Activated naive CD8-positive, alpha-beta T cell treated with anti-CD3 and anti-CD28 coated beads, Interleukin-2, amount 10 ng/mL, durations not matched to agents 7 days and 5 days (primary cell): ENCODE results near the gene SLC12A1. TPM values are rescaled to one million over a fixed set of nuclear protein-coding genes. Genes with fewer than 3 reads are reported as not detected.
"Not testable (repeated sequence)": the region's sequence is repeated elsewhere in the genome, so short reads cannot be mapped to it uniquely, and the experiment has no call there.

Source experiments
- ATAC-seq: fragments of 150-1000 bp; cut with Tn5 transposase; one replicate; pipeline ENCODE4 v1.10.0; 2021; ENCODE audit warnings: low read depth, moderate library complexity
- POLR2A ChIA-PET: fragments of 350-600 bp; sonication (Branson Sonifier 250); formaldehyde crosslinking; loops from one replicate; lab custom pipeline; 2021; ENCODE audit warnings: antibody characterized with exemption; lab: Charles Lee
- DNase-seq: peaks from one replicate; pipeline ENCODE4 v3.0.0; 2021
- H3K27ac Mint-ChIP-seq: one replicate; pipeline ENCODE4 v1.8.0; 2022; ENCODE audit warnings: mild to moderate bottlenecking, mixed read lengths
- H3K27me3 Mint-ChIP-seq: one replicate; pipeline ENCODE4 v1.8.0; 2022; ENCODE audit warnings: mild to moderate bottlenecking, moderate library complexity, mixed read lengths
- H3K36me3 Mint-ChIP-seq: one replicate; pipeline ENCODE4 v1.8.0; 2021; ENCODE audit warnings: mild to moderate bottlenecking, mixed read lengths
- H3K4me1 Mint-ChIP-seq: one replicate; pipeline ENCODE4 v1.8.0; 2021; ENCODE audit warnings: mixed read lengths
- H3K4me3 Mint-ChIP-seq: one replicate; pipeline ENCODE4 v1.8.0; 2022; ENCODE audit warnings: mild to moderate bottlenecking, moderate library complexity, mixed read lengths
- H3K9me3 Mint-ChIP-seq: one replicate; pipeline ENCODE4 v1.8.0; 2021; ENCODE audit warnings: mixed read lengths
- total RNA-seq, 2 experiments: library from RNA; stranded (reverse); gene quantifications; one replicate each; pipeline ENCODE4 v1.2.3, GENCODE V29; 2021

SLC12A1 gene
- total RNA-seq, 2 experiments from 2014 or later: not detected

GRCh38 chr15:48297668-48298067, 91.6 kb downstream of the SLC12A1 start:
- Mint-ChIP-seq H3K9me3 (no peaks in the 10 kb centered on the region), H3K4me1 (no peaks in the 10 kb centered on the region), H3K27ac (no peak overlapping the region), H3K36me3 (no peaks in the 10 kb centered on the region), H3K4me3 (no peak overlapping the region), H3K27me3 (peaks cover 2% of the 10 kb centered on the region)
- DNase-seq (no peak), ATAC-seq (no peak)
- POLR2A ChIA-PET: no interaction called here

- Mint-ChIP-seq H3K36me3 (no peaks in the 10 kb centered on the region), H3K4me1 (no peaks in the 10 kb centered on the region), H3K27ac (no peak overlapping the region), H3K4me3 (no peak overlapping the region), H3K27me3 (peaks cover 2% of the 10 kb centered on the region), H3K9me3 (no peaks in the 10 kb centered on the region)
- no peak for DNase-seq
- no peak for ATAC-seq
- POLR2A ChIA-PET: no interaction called here
Observed at GRCh38 chr15:48298914-48299313, 92.8 kb downstream of the SLC12A1 start.

- no peak overlapping the region for H3K4me3 Mint-ChIP-seq
- ATAC-seq (no peak), DNase-seq (no peak)
- POLR2A ChIA-PET: no interaction called here
- no peak overlapping the region for H3K27ac Mint-ChIP-seq
- H3K27me3 Mint-ChIP-seq: peaks cover 2% of the 10 kb centered on the region
- H3K36me3 Mint-ChIP-seq: no peaks in the 10 kb centered on the region
- no peaks in the 10 kb centered on the region for H3K4me1 Mint-ChIP-seq
- no peaks in the 10 kb centered on the region for H3K9me3 Mint-ChIP-seq
Observed at GRCh38 chr15:48300038-48300437, 93.9 kb downstream of the SLC12A1 start.

GRCh38 chr15:48304398-48304797, 98.3 kb downstream of the SLC12A1 start:
- DNase-seq: no peak
- ATAC-seq: no peak
- H3K36me3 Mint-ChIP-seq: no peaks in the 10 kb centered on the region
- POLR2A ChIA-PET: no interaction called here
- H3K9me3 Mint-ChIP-seq: no peaks in the 10 kb centered on the region
- no peaks in the 10 kb centered on the region for H3K4me1 Mint-ChIP-seq
- H3K27ac Mint-ChIP-seq: no peak overlapping the region
- no peak overlapping the region for H3K4me3 Mint-ChIP-seq
- no peaks in the 10 kb centered on the region for H3K27me3 Mint-ChIP-seq

- DNase-seq (no peak), ATAC-seq (no peak)
- POLR2A ChIA-PET: no interaction called here
- Mint-ChIP-seq H3K27me3 (no peaks in the 10 kb centered on the region), H3K36me3 (no peaks in the 10 kb centered on the region), H3K9me3 (no peaks in the 10 kb centered on the region), H3K4me3 (no peak overlapping the region), H3K27ac (no peak overlapping the region), H3K4me1 (no peaks in the 10 kb centered on the region)
Observed at GRCh38 chr15:48306639-48307038, 100.5 kb downstream of the SLC12A1 start.

GRCh38 chr15:48307586-48307985, 101.5 kb downstream of the SLC12A1 start:
- POLR2A ChIA-PET: no interaction called here
- Mint-ChIP-seq H3K27ac (no peak overlapping the region), H3K27me3 (no peaks in the 10 kb centered on the region), H3K9me3 (no peaks in the 10 kb centered on the region), H3K36me3 (no peaks in the 10 kb centered on the region), H3K4me1 (no peaks in the 10 kb centered on the region), H3K4me3 (no peak overlapping the region)
- ATAC-seq (no peak), DNase-seq (no peak)

- no peaks in the 10 kb centered on the region for H3K27me3 Mint-ChIP-seq
- no peaks in the 10 kb centered on the region for H3K36me3 Mint-ChIP-seq
- DNase-seq: no peak
- H3K27ac Mint-ChIP-seq: no peak overlapping the region
- no peak for ATAC-seq
- POLR2A ChIA-PET: interaction anchor here (0.7 kb wide), 1 partner anchor 34 kb away, joined by 3 read pairs; no protein-coding TSS in a partner anchor
- no peak overlapping the region for H3K4me3 Mint-ChIP-seq
- H3K9me3 Mint-ChIP-seq: no peaks in the 10 kb centered on the region
- no peaks in the 10 kb centered on the region for H3K4me1 Mint-ChIP-seq
Observed at GRCh38 chr15:48309740-48310139, 103.6 kb downstream of the SLC12A1 start.

- H3K4me3 Mint-ChIP-seq: no peak overlapping the region
- H3K27ac Mint-ChIP-seq: no peak overlapping the region
- no peaks in the 10 kb centered on the region for H3K9me3 Mint-ChIP-seq
- POLR2A ChIA-PET: no interaction called here
- H3K27me3 Mint-ChIP-seq: no peaks in the 10 kb centered on the region
- DNase-seq (no peak), ATAC-seq (no peak)
- H3K36me3 Mint-ChIP-seq: no peaks in the 10 kb centered on the region
- H3K4me1 Mint-ChIP-seq: no peaks in the 10 kb centered on the region
Observed at GRCh38 chr15:48313216-48313615, 107.1 kb downstream of the SLC12A1 start.

- no peaks in the 10 kb centered on the region for H3K27me3 Mint-ChIP-seq
- no peak for ATAC-seq
Observed at GRCh38 chr15:48315041-48315440, 108.9 kb downstream of the SLC12A1 start.

GRCh38 chr15:48317221-48317620, 111.1 kb downstream of the SLC12A1 start:
- POLR2A ChIA-PET: no interaction called here
- no peak for ATAC-seq
- peaks cover 4% of the 10 kb centered on the region for H3K27me3 Mint-ChIP-seq
- DNase-seq: no peak
- no peaks in the 10 kb centered on the region for H3K36me3 Mint-ChIP-seq
- H3K4me3 Mint-ChIP-seq: no peak overlapping the region
- H3K9me3 Mint-ChIP-seq: no peaks in the 10 kb centered on the region
- H3K4me1 Mint-ChIP-seq: no peaks in the 10 kb centered on the region
- no peak overlapping the region for H3K27ac Mint-ChIP-seq

More at GRCh38 chr15:48315041-48315440, 108.9 kb downstream of the SLC12A1 start:
- no peaks in the 10 kb centered on the region for H3K9me3 Mint-ChIP-seq
- H3K4me1 Mint-ChIP-seq: no peaks in the 10 kb centered on the region
- H3K4me3 Mint-ChIP-seq: no peak overlapping the region
- POLR2A ChIA-PET: no interaction called here
- no peak overlapping the region for H3K27ac Mint-ChIP-seq
- DNase-seq: no peak
- H3K36me3 Mint-ChIP-seq: no peaks in the 10 kb centered on the region

GRCh38 chr15:48318131-48318530, 112.0 kb downstream of the SLC12A1 start:
- POLR2A ChIA-PET: no interaction called here
- Mint-ChIP-seq H3K9me3 (no peaks in the 10 kb centered on the region), H3K36me3 (no peaks in the 10 kb centered on the region), H3K27ac (no peak overlapping the region), H3K27me3 (peaks cover 4% of the 10 kb centered on the region), H3K4me3 (no peak overlapping the region), H3K4me1 (no peaks in the 10 kb centered on the region)
- ATAC-seq (no peak), DNase-seq (no peak)

GRCh38 chr15:48323294-48323693, 117.2 kb downstream of the SLC12A1 start:
- H3K36me3 Mint-ChIP-seq: peaks cover 9% of the 10 kb centered on the region
- H3K27ac Mint-ChIP-seq: no peak overlapping the region
- peaks cover 5% of the 10 kb centered on the region for H3K27me3 Mint-ChIP-seq
- POLR2A ChIA-PET: no interaction called here
- no peak overlapping the region for H3K4me3 Mint-ChIP-seq
- H3K9me3 Mint-ChIP-seq: no peaks in the 10 kb centered on the region
- H3K4me1 Mint-ChIP-seq: peaks cover 1% of the 10 kb centered on the region
- DNase-seq (no peak), ATAC-seq (no peak)

- Mint-ChIP-seq H3K27me3 (peaks cover 5% of the 10 kb centered on the region), H3K4me3 (no peak overlapping the region), H3K36me3 (peaks cover 10% of the 10 kb centered on the region), H3K27ac (no peak overlapping the region), H3K9me3 (no peaks in the 10 kb centered on the region), H3K4me1 (peaks cover 1% of the 10 kb centered on the region)
- DNase-seq (no peak), ATAC-seq (no peak)
- POLR2A ChIA-PET: no interaction called here
Observed at GRCh38 chr15:48324949-48325348, 118.8 kb downstream of the SLC12A1 start.

- H3K27ac Mint-ChIP-seq: no peak overlapping the region
Observed at GRCh38 chr15:48325400-48325799, 119.3 kb downstream of the SLC12A1 start.

GRCh38 chr15:48326180-48326579, 120.1 kb downstream of the SLC12A1 start:
- H3K4me3 Mint-ChIP-seq, DNase-seq, H3K27ac Mint-ChIP-seq, H3K9me3 Mint-ChIP-seq, H3K27me3 Mint-ChIP-seq, H3K4me1 Mint-ChIP-seq, POLR2A ChIA-PET, ATAC-seq: not testable (repeated sequence)
- peaks cover 10% of the 10 kb centered on the region for H3K36me3 Mint-ChIP-seq

More at GRCh38 chr15:48325400-48325799, 119.3 kb downstream of the SLC12A1 start:
- peaks cover 5% of the 10 kb centered on the region for H3K27me3 Mint-ChIP-seq
- no peaks in the 10 kb centered on the region for H3K9me3 Mint-ChIP-seq
- peaks cover 5% of the 10 kb centered on the region for H3K4me1 Mint-ChIP-seq
- no peak for DNase-seq
- H3K36me3 Mint-ChIP-seq: peaks cover 10% of the 10 kb centered on the region
- POLR2A ChIA-PET: no interaction called here
- no peak for ATAC-seq
- no peak overlapping the region for H3K4me3 Mint-ChIP-seq
